Activated B cell treated with CpG ODN at 0.5 μM for 24 hours (primary cell): ENCODE measurements around the gene TPH2. TPM values are rescaled to one million over a fixed set of nuclear protein-coding genes. Genes with fewer than 3 reads are reported as not detected.

Experiments used
- ATAC-seq: fragments of 200-7000 bp; cut with Tn5 transposase; one replicate; pipeline ENCODE4 v1.10.0; 2021; ENCODE audit warnings: low read depth, mild to moderate bottlenecking, moderate library complexity
- CTCF ChIA-PET: fragments of 350-600 bp; sonication (Branson Sonifier 250); formaldehyde crosslinking; loops from one replicate; lab custom pipeline; 2021; ENCODE audit warnings: antibody characterized with exemption; lab: Charles Lee
- POLR2A ChIA-PET: fragments of 350-600 bp; sonication (Branson Sonifier 250); formaldehyde crosslinking; loops from one replicate; lab custom pipeline; 2021; ENCODE audit warnings: antibody characterized with exemption; lab: Charles Lee
- DNase-seq: peaks from one replicate; pipeline ENCODE4 v3.0.0; 2022
- H3K27ac Mint-ChIP-seq: one replicate; pipeline ENCODE4 v1.8.0; 2020; ENCODE audit warnings: mixed read lengths
- H3K27me3 Mint-ChIP-seq: one replicate; pipeline ENCODE4 v1.8.0; 2021; ENCODE audit warnings: mixed read lengths
- H3K36me3 Mint-ChIP-seq: one replicate; pipeline ENCODE4 v1.8.0; 2021; ENCODE audit warnings: low read depth, mixed read lengths
- H3K4me1 Mint-ChIP-seq: one replicate; pipeline ENCODE4 v1.8.0; 2021; ENCODE audit warnings: mixed read lengths
- H3K4me3 Mint-ChIP-seq: one replicate; pipeline ENCODE4 v1.8.0; 2020; ENCODE audit warnings: mild to moderate bottlenecking, mixed read lengths
- H3K9me3 Mint-ChIP-seq: one replicate; pipeline ENCODE4 v1.8.0; 2020; ENCODE audit warnings: mixed read lengths
- intact Hi-C: fragments of 100-400 bp; cut with micrococcal nuclease; formaldehyde crosslinking; loops from one replicate; pipeline ENCODE4 v1.15.1; 2024
- total RNA-seq: library from RNA; stranded (reverse); gene quantifications from 2 replicates; pipeline ENCODE4 v1.2.3, GENCODE V29; 2022
- TF ChIP-seq, protein P1 (sequence below): fragments of 200-600 bp; IDR thresholded peaks from one replicate; pipeline ENCODE4 v1.8.0; 2022; ENCODE audit warnings: antibody characterized with exemption, mild to moderate bottlenecking

Gene TPH2
- total RNA-seq, 1 donor from 2014 or later: not detected

DNA sequence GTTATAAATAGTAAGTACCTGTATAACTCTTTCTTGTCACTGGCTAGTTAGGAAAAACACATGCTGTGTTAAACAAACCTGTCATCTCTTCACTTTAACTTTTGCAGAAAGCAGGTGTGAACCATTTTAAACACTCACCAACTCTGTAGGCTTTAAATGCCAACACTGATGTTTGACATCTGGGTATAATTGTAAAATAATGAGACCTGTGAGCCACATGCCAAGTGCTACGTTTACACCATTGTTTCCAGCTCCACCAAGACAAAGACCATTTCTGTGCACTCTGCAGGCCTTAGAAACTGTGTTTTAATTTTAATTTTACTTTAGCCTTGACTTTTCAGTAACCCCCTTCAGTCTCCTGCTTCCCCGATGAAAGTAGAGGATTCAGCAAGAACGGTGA lies 11.0 kb downstream of the TPH2 start:
- no peak for DNase-seq
- ChIA-PET POLR2A (no interaction called here), CTCF (no interaction called here)
- Mint-ChIP-seq H3K27me3 (peaks cover 31% of the 10 kb centered on the region), H3K27ac (no peak overlapping the region), H3K36me3 (no peaks in the 10 kb centered on the region), H3K4me1 (no peaks in the 10 kb centered on the region), H3K4me3 (no peak overlapping the region), H3K9me3 (no peaks in the 10 kb centered on the region)
- intact Hi-C loops: loop anchor here (5.0 kb wide), 1 partner anchor 1827 kb away; no protein-coding TSS in a partner anchor
- TF ChIP-seq, protein P1, sequence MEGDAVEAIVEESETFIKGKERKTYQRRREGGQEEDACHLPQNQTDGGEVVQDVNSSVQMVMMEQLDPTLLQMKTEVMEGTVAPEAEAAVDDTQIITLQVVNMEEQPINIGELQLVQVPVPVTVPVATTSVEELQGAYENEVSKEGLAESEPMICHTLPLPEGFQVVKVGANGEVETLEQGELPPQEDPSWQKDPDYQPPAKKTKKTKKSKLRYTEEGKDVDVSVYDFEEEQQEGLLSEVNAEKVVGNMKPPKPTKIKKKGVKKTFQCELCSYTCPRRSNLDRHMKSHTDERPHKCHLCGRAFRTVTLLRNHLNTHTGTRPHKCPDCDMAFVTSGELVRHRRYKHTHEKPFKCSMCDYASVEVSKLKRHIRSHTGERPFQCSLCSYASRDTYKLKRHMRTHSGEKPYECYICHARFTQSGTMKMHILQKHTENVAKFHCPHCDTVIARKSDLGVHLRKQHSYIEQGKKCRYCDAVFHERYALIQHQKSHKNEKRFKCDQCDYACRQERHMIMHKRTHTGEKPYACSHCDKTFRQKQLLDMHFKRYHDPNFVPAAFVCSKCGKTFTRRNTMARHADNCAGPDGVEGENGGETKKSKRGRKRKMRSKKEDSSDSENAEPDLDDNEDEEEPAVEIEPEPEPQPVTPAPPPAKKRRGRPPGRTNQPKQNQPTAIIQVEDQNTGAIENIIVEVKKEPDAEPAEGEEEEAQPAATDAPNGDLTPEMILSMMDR: no peak
- ATAC-seq: no peak

DNA sequence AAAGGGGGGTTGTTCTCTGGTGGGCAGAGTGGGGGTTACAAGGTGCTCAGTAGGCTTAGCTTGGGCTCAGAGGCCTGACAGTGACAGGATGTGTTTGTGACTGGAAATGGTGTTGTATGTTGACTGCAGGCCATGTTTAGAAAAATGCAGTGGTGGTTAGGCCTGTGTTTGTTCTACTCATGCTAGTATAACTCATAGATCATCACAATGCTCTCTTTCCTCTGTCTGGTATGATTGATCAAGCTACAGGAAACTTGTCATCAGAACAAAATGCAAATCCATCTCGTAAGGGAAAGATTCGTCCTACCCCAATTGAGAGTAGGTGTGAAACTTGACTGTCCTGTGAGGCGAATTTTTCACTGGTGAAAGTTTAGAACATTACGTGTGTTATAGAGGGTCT lies 11.8 kb downstream of the TPH2 start:
- Mint-ChIP-seq H3K9me3 (no peaks in the 10 kb centered on the region), H3K27me3 (peaks cover 27% of the 10 kb centered on the region), H3K4me1 (no peaks in the 10 kb centered on the region), H3K36me3 (no peaks in the 10 kb centered on the region), H3K27ac (no peak overlapping the region), H3K4me3 (no peak overlapping the region)
- POLR2A ChIA-PET: no interaction called here
- CTCF ChIA-PET: no interaction called here
- no peak for DNase-seq
- TF ChIP-seq, protein P1: no peak
- no peak for ATAC-seq
- intact Hi-C loops: loop anchor here (5.0 kb wide), 1 partner anchor 1828 kb away; no protein-coding TSS in a partner anchor

DNA sequence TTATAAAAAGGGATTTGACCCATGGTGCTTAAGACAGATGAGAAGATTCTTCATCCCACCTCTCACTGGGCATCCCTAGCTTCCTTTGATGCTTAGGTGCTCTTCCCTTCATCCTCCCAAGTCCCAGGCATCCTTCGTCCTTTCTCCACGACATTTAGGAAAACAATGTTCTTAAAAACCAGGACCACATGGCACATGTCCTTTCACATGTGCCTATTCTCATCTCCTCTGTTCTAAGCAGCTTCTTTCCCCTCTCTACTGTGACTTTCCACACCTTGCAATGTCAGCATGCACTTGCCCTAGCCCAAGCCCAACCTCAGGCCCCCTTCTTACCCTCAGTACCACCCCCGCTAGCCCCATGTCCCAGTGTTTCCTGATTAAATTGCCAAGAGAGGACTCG lies 12.2 kb downstream of the TPH2 start:
- no peak overlapping the region for H3K4me3 Mint-ChIP-seq

DNA sequence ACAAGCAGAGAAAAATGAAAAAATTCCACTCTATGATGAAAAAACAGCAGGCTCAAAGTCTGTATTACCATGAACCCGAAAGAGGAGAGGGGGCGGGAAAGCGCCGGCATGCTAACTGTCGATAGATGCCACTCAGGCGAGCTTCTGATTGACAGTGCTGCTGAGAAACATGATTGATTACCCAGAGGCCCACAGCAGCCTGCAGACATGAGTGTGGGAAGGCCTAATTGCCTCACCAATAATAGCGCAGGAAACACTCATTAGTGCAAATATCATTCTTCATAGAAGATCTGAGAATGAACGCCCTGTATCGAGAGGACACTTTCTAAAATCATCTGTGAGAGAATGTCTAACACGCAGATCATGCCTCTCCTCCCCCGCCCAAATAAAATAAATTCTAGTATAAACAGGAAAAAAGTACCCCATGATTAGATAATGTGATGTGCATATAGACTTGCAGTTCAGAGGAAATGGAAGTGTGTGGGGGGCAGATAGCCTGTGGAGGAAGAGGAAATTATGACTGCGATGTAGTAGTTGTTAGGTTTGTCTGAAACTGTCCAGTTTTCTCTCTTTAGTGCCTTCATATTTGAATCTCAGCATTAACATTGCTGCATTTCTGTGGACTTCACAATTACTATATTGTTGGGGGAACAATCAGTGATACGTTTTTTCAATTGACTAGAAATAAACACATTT lies 15.6 kb downstream of the TPH2 start:
- Mint-ChIP-seq H3K27me3 (peaks cover 12% of the 10 kb centered on the region), H3K4me3 (no peak overlapping the region), H3K27ac (no peak overlapping the region), H3K9me3 (no peaks in the 10 kb centered on the region), H3K36me3 (no peaks in the 10 kb centered on the region), H3K4me1 (no peaks in the 10 kb centered on the region)
- ChIA-PET CTCF (no interaction called here), POLR2A (no interaction called here)
- no peak for DNase-seq
- intact Hi-C loops: loop anchor here (5.0 kb wide), 1 partner anchor 1832 kb away; no protein-coding TSS in a partner anchor
- TF ChIP-seq, protein P1: no peak
- no peak for ATAC-seq

More for the DNA sequence above, 12.2 kb downstream of the TPH2 start:
- DNase-seq (no peak), ATAC-seq (no peak)
- Mint-ChIP-seq H3K27me3 (peaks cover 27% of the 10 kb centered on the region), H3K36me3 (no peaks in the 10 kb centered on the region), H3K27ac (no peak overlapping the region), H3K4me1 (no peaks in the 10 kb centered on the region), H3K9me3 (no peaks in the 10 kb centered on the region)
- ChIA-PET POLR2A (no interaction called here), CTCF (no interaction called here)
- TF ChIP-seq, protein P1: no peak
- intact Hi-C loops: loop anchor here (5.0 kb wide), 1 partner anchor 1829 kb away; no protein-coding TSS in a partner anchor

DNA sequence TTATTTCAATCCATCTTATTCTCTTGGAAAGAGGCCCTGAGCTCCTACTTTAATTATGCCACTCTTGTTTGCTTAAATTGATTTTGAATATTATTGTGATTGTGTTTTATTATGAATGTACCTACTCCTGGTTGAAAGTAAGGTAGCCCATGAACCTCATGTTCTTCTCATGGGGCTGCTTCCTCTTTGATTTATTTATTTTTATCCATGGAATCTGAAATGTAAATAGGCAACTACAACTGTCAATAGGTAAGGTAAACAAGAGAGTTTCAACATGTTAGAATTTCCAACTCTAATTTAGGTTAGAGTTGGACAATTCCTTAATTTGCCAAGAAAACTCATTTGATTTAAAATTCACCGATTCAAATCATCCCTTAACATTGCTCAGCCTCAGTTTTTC lies 16.2 kb downstream of the TPH2 start:
- no peaks in the 10 kb centered on the region for H3K36me3 Mint-ChIP-seq
- intact Hi-C loops: loop anchor here (5.0 kb wide), 1 partner anchor 1833 kb away; no protein-coding TSS in a partner anchor
- H3K4me3 Mint-ChIP-seq: no peak overlapping the region
- no peak overlapping the region for H3K27ac Mint-ChIP-seq
- CTCF ChIA-PET: no interaction called here
- H3K9me3 Mint-ChIP-seq: no peaks in the 10 kb centered on the region
- peaks cover 13% of the 10 kb centered on the region for H3K27me3 Mint-ChIP-seq
- DNase-seq (no peak), ATAC-seq (no peak)
- POLR2A ChIA-PET: no interaction called here
- TF ChIP-seq, protein P1: no peak
- no peaks in the 10 kb centered on the region for H3K4me1 Mint-ChIP-seq
